Endothelial cell of umbilical vein (primary cell): Measurements from ENCODE around the gene PDZD4. TPM values are rescaled to one million over a fixed set of nuclear protein-coding genes. Genes with fewer than 3 reads are reported as not detected.

Experiments used
- BruUV-seq: library from RNA; stranded (reverse); fragments of 400-500 nt; replicated peaks from 2 replicates; lab custom pipeline; 2021; lab: Mats Ljungman, UMichigan
- CTCF ChIA-PET: fragments of 300-600, 350-600 bp; sonication (Branson Sonifier 250); formaldehyde crosslinking; loops from one replicate; lab custom pipeline; 2021; ENCODE audit warnings: antibody characterized with exemption, inconsistent platforms; lab: Charles Lee
- POLR2A ChIA-PET: fragments of 300-600, 350-600 bp; sonication (Branson Sonifier 250); formaldehyde crosslinking; loops from one replicate; lab custom pipeline; 2021; ENCODE audit warnings: antibody characterized with exemption, inconsistent platforms; lab: Charles Lee
- DNase-seq: peaks from one replicate; pipeline ENCODE4 v3.0.0-alpha.2; 2011; ENCODE audit warnings: low read depth, low spot score
- FAIRE-seq: peaks from 2 replicates; lab custom pipeline; 2011; peaks lifted over from hg19 to GRCh38; lab: Jason Lieb, UNC
- H2AFZ ChIP-seq: 2 replicates; pipeline ENCODE4 v1.6.0; 2012; ENCODE audit warnings: low read depth, low read length, control low read depth, inconsistent platforms
- H3K27ac ChIP-seq: 2 replicates; pipeline ENCODE4 v1.5.1; 2011; ENCODE audit warnings: low read depth, mild to moderate bottlenecking, control low read depth, low read length, moderate library complexity; ENCODE audit not compliant: insufficient read depth
- H3K27me3 ChIP-seq, 2 experiments: 2 replicates each; pipeline versions ENCODE4 v1.6.0 to v1.6.1; 2011; ENCODE audit warnings: low read length in 2 of 2, mixed read lengths in 1 of 2; ENCODE audit not compliant: control insufficient read depth in 2 of 2, insufficient read depth in 2 of 2
- H3K36me3 ChIP-seq, 2 experiments: 2 replicates in 1 of 2; 3 replicates in 1 of 2; pipeline ENCODE4 v1.5.1; 2011; ENCODE audit warnings: low read length in 2 of 2, mild to moderate bottlenecking in 1 of 2, moderate library complexity in 1 of 2; ENCODE audit not compliant: control insufficient read depth in 2 of 2, insufficient read depth in 2 of 2; ENCODE audit errors: extremely low read depth in 1 of 2
- H3K4me1 ChIP-seq: 3 replicates; pipeline ENCODE4 v1.5.1; 2011; ENCODE audit warnings: mild to moderate bottlenecking, low read length; ENCODE audit not compliant: control insufficient read depth, insufficient read depth; ENCODE audit errors: extremely low read depth
- H3K4me2 ChIP-seq: 2 replicates; pipeline ENCODE4 v1.6.1; 2011; ENCODE audit warnings: low read length, control low read depth, mixed read lengths; ENCODE audit not compliant: insufficient read depth
- H3K4me3 ChIP-seq, 3 experiments: fragments of 200-600 bp in 1 of 3; sonication (generic), shearing (Covaris generic) in 1 of 3; replicated peaks in 1 of 3; 2 replicates each; pipeline ENCODE4 v1.5.1; 2011 to 2016; ENCODE audit warnings: control low read depth in 3 of 3, low read length in 3 of 3, mild to moderate bottlenecking in 2 of 3, inconsistent platforms in 1 of 3, low read depth in 1 of 3, moderate library complexity in 1 of 3; ENCODE audit not compliant: insufficient read depth in 1 of 3
- H3K79me2 ChIP-seq: 2 replicates; pipeline ENCODE4 v1.6.0; 2012; ENCODE audit warnings: low read length, inconsistent platforms; ENCODE audit not compliant: control insufficient read depth, insufficient read depth
- H3K9ac ChIP-seq: replicated peaks from 2 replicates; pipeline ENCODE3; 2011; ENCODE audit warnings: low read length, control low read depth; ENCODE audit not compliant: insufficient read depth; ENCODE audit errors: extremely low read depth
- H3K9me1 ChIP-seq: replicated peaks from 3 replicates; pipeline ENCODE4 v1.6.0; 2011; ENCODE audit warnings: mild to moderate bottlenecking, low read length; ENCODE audit not compliant: control insufficient read depth, insufficient read depth; ENCODE audit errors: extremely low read depth
- H3K9me3 ChIP-seq: replicated peaks from 2 replicates; pipeline ENCODE4 v1.5.1; 2012; ENCODE audit warnings: low read length, inconsistent platforms; ENCODE audit not compliant: control insufficient read depth, insufficient read depth
- H4K20me1 ChIP-seq: replicated peaks from 2 replicates; pipeline ENCODE3; 2011; ENCODE audit warnings: mild to moderate bottlenecking, low read length; ENCODE audit not compliant: control insufficient read depth, insufficient read depth; ENCODE audit errors: extremely low read depth
- EZH2 ChIP-seq: IDR thresholded peaks from 2 replicates; pipeline ENCODE4 v1.6.1; 2012; ENCODE audit warnings: borderline replicate concordance, low read depth, mild to moderate bottlenecking, moderate library complexity, low read length, inconsistent platforms; ENCODE audit not compliant: severe bottlenecking
- FOS ChIP-seq: IDR thresholded peaks from 2 replicates; pipeline ENCODE4 v1.6.1; 2011; ENCODE audit warnings: mild to moderate bottlenecking, low read length, moderate library complexity, borderline replicate concordance; ENCODE audit not compliant: insufficient read depth
- JUN ChIP-seq: IDR thresholded peaks from 2 replicates; pipeline ENCODE4 v1.6.1; 2011; ENCODE audit warnings: borderline replicate concordance, low read depth; ENCODE audit not compliant: insufficient read length, insufficient read depth
- MYC ChIP-seq: IDR thresholded peaks from one replicate; pipeline ENCODE4 v1.6.1; 2011; ENCODE audit warnings: mild to moderate bottlenecking, low read depth, low read length
- POLR2A ChIP-seq: IDR thresholded peaks from 2 replicates; pipeline ENCODE4 v1.6.1; 2012; ENCODE audit warnings: low read depth, mild to moderate bottlenecking, control low read depth, low read length
- POLR2AphosphoS5 ChIP-seq: IDR thresholded peaks from 2 replicates; pipeline ENCODE4 v1.6.1; 2012; ENCODE audit warnings: low read depth, mild to moderate bottlenecking, control low read depth, low read length, moderate library complexity; ENCODE audit not compliant: insufficient read depth
- dilution Hi-C: fragments of 300-500 bp; cut with MboI; formaldehyde crosslinking; loops from one replicate; pipeline ENCODE4 v1.15.0; 2019; ENCODE audit warnings: low sequenced_read_pairs; ENCODE audit not compliant: extremely low pct_ligation_motif_present
- intact Hi-C: fragments of 100-400 bp; cut with micrococcal nuclease; formaldehyde crosslinking; loops from one replicate; pipeline ENCODE4 v1.10.0; 2022
- polyA plus RNA-seq, 4 experiments: library from polyadenylated mRNA; depleted of rRNA in 3 of 4; stranded (reverse) in 3 of 4; unstranded in 1 of 4; fragments of >200 nt; gene quantifications; 2 replicates each; pipeline versions ENCODE4 v1.2.1 to v1.2.3, GENCODE V29; 2011 to 2012; ENCODE audit warnings: missing spikeins in 1 of 4
- total RNA-seq: library from RNA; stranded (reverse); gene quantifications from 2 replicates; pipeline ENCODE4 v1.2.3, GENCODE V29; 2021
- TF ChIP-seq, protein P1 (sequence below), 2 donors: IDR thresholded peaks; 1 replicate in 1 of 2; 2 replicates in 1 of 2; pipeline ENCODE4 v1.5.1; 2011; ENCODE audit warnings: low read length in 2 of 2, mild to moderate bottlenecking in 2 of 2, moderate library complexity in 2 of 2, control low read depth in 1 of 2, inconsistent platforms in 1 of 2, low read depth in 1 of 2; ENCODE audit not compliant: insufficient read depth in 1 of 2; ENCODE audit errors: extremely low read depth in 1 of 2

PDZD4 gene
- total and polyA plus RNA-seq, 2 donors (not counting 3 experiments of a cell fraction or from before 2014, with no cell fraction given), result 0.07 to 0.09 TPM

DNA sequence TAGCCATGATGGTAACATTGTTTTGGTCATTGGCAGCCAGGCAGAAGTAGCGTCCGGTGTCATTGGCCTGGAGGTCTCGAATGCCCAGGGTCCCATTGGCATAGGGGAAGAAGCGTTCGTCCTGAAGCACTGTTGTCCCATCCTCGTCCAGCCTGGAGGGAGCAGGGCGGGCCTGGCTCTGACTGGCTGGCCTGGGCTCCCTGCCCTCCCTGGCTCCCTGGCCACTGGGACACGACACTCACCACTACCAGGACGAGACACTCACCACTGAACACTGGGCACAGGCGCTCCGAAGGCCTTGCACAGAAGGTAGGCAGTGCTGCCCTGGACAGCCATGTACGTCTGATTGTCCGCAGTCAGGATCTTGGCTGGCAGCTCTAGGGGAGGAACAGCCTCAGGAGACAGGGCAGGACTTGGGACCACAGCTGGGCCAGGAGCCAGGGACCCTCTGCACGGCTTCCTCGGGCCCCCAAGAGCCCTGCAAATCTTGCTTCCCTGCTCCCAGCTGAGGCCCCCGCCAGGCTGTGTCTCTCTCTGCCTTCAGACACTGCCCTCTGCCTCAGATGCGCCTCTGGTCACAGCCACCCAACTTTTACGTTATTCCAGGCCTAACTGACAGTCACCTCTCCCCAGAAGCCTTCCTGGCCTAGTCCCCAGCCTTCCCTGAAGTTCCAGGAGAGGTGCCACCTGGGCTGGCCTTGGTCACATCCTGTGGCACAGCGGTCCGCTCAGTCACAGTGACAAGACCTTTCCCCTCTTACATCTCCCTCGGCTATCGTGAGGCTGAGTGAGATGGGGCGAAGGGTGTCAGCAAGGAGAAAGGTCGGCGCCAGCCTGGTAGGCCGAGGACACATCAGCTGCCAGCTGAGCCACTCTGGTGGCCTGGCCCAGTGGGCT, 38.5 kb upstream of the PDZD4 start:
- Histone ChIP-seq H3K9ac (no peak overlapping the region), H3K4me3 (no peak overlapping the region), H4K20me1 (no peaks in the 10 kb centered on the region), H3K4me1 (no peaks in the 10 kb centered on the region), H3K4me2 (no peak overlapping the region), H3K27me3 (no peaks in the 10 kb centered on the region), H2AFZ (no peak overlapping the region), H3K9me1 (no peaks in the 10 kb centered on the region), H3K79me2 (no peaks in the 10 kb centered on the region), H3K27ac (no peak overlapping the region), H3K9me3 (no peaks in the 10 kb centered on the region), H3K36me3 (no peaks in the 10 kb centered on the region)
- DNase-seq, result no peak
- intact Hi-C loops (no loop called here), dilution Hi-C loops (no loop called here)
- POLR2A ChIA-PET, result no interaction called here
- CTCF ChIA-PET, result no interaction called here
- no TSS peak for BruUV-seq
- TF ChIP-seq, protein P1, sequence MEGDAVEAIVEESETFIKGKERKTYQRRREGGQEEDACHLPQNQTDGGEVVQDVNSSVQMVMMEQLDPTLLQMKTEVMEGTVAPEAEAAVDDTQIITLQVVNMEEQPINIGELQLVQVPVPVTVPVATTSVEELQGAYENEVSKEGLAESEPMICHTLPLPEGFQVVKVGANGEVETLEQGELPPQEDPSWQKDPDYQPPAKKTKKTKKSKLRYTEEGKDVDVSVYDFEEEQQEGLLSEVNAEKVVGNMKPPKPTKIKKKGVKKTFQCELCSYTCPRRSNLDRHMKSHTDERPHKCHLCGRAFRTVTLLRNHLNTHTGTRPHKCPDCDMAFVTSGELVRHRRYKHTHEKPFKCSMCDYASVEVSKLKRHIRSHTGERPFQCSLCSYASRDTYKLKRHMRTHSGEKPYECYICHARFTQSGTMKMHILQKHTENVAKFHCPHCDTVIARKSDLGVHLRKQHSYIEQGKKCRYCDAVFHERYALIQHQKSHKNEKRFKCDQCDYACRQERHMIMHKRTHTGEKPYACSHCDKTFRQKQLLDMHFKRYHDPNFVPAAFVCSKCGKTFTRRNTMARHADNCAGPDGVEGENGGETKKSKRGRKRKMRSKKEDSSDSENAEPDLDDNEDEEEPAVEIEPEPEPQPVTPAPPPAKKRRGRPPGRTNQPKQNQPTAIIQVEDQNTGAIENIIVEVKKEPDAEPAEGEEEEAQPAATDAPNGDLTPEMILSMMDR (IDR thresholded peaks at IDR 0.05; ENCODE audit: extremely low read depth in 1 of 2, insufficient read depth in 1 of 2, low read depth in 1 of 2, low read length in 2 of 2), result no peak
- TF ChIP-seq EZH2 (no peak), FOS (no peak), MYC (no peak), POLR2A (no peak), POLR2AphosphoS5 (no peak), JUN (no peak)
- FAIRE-seq, result no peak
